ENCODE data around the gene YBX2. TPM values are rescaled to one million over a fixed set of nuclear protein-coding genes. Genes with fewer than 3 reads are reported as not detected.

The YBX2 gene
- total RNA-seq, 1 donor from 2014 or later: not detected

GRCh38 chr17:7241090-7241733 is 53.2 kb downstream of the YBX2 start:
- DNase-seq (ENCODE audit: low spot score in 2 of 2): no peak
- Histone ChIP-seq H3K27me3 (no peaks in the 10 kb centered on the region), H3K4me1 (peaks cover 12 to 20% of the 10 kb centered on the region in 2 donors), H3K4me3 (peak overlapping the region; percentile 69 to 71), H3K9me3 (no peaks in the 10 kb centered on the region), H3K27ac (peak overlapping the region; percentile 88 to 94), H3K36me3 (peaks cover 25 to 42% of the 10 kb centered on the region in 2 donors)
- intact Hi-C loops (cut with DNase I): loop anchor here (5.0 kb wide), 1 partner anchor 111 kb away; the partner anchor contains the start of gene KCTD11
- TF ChIP-seq CTCF (IDR thresholded peaks at IDR 0.05): no peak

GRCh38 chr17:7240375-7240774 is 54.1 kb downstream of the YBX2 start:
- Histone ChIP-seq H3K9me3 (no peaks in the 10 kb centered on the region), H3K4me1 (peaks cover 12 to 20% of the 10 kb centered on the region in 2 donors), H3K27me3 (no peaks in the 10 kb centered on the region), H3K36me3 (peaks cover 20 to 42% of the 10 kb centered on the region in 2 donors), H3K27ac (peak overlapping the region; percentile 30 to 94), H3K4me3 (peak overlapping the region; percentile 69 to 71)
- intact Hi-C loops (cut with DNase I): loop anchor here (5.0 kb wide), 1 partner anchor 112 kb away; the partner anchor contains the start of gene KCTD11
- DNase-seq (ENCODE audit: low spot score in 2 of 2): no peak
- no peak for TF ChIP-seq CTCF (IDR thresholded peaks at IDR 0.05)

- H3K36me3 ChIP-seq: peaks cover 10 to 34% of the 10 kb centered on the region in 2 donors
- intact Hi-C loops (cut with DNase I): loop anchor here (1.0 to 5.0 kb wide), 4 partner anchors 20 to 603 kb away; partner anchors contain the start of genes ACADVL, DLG4, EIF5A and KCTD11
Observed at GRCh38 chr17:7239091-7240027, 55.1 kb downstream of the YBX2 start, which contains the start of gene PHF23. TSS of gene PHF23 (minus strand) at chr17:7239457. CDS start at chr17:7239279, 178 bp downstream.

GRCh38 chr17:7238420-7239090 is 55.9 kb downstream of the YBX2 start:
- DNase-seq (ENCODE audit: low spot score in 2 of 2): peak in 1 of 2 donors; percentile 75
- no peak for TF ChIP-seq CTCF (IDR thresholded peaks at IDR 0.05)
- H3K9me3 ChIP-seq: no peaks in the 10 kb centered on the region
- H3K27me3 ChIP-seq: no peaks in the 10 kb centered on the region
- intact Hi-C loops (cut with DNase I): loop anchor here (1.0 to 5.0 kb wide), 3 partner anchors 19 to 604 kb away; partner anchors contain the start of genes ACADVL, DLG4 and EIF5A
- peak overlapping the region; percentile 92 to 99 for H3K4me3 ChIP-seq
- H3K27ac ChIP-seq: peak overlapping the region; percentile 88 to 96
- H3K36me3 ChIP-seq: peaks cover 10 to 28% of the 10 kb centered on the region in 2 donors
- peaks cover 12 to 25% of the 10 kb centered on the region in 2 donors for H3K4me1 ChIP-seq

More at GRCh38 chr17:7239091-7240027, 55.1 kb downstream of the YBX2 start, which contains the start of gene PHF23:
- peak within 1 kb of the TSS; percentile 92 to 99 for H3K4me3 ChIP-seq
- peak in 1 of 3 experiments; percentile 37 for TF ChIP-seq CTCF (IDR thresholded peaks at IDR 0.05)
- peak; percentile 99 to 100 for DNase-seq (ENCODE audit: low spot score in 2 of 2)
- H3K27ac ChIP-seq: peak within 1 kb of the TSS; percentile 88 to 96
- H3K9me3 ChIP-seq: no peaks in the 10 kb centered on the region
- no peaks in the 10 kb centered on the region for H3K27me3 ChIP-seq
- H3K4me1 ChIP-seq: peaks cover 12 to 25% of the 10 kb centered on the region in 2 donors

Other genes starting within 250 kb of the YBX2 start
- gene CLEC10A, start 214.4 kb downstream of the YBX2 start, total RNA-seq: 29.8 TPM
- not detected for gene ASGR2, start 179.8 kb downstream of the YBX2 start, total RNA-seq
- 3.9 TPM for gene ASGR1, start 115.3 kb downstream of the YBX2 start, total RNA-seq
- gene DLG4, start 74.8 kb downstream of the YBX2 start, total RNA-seq: 34.9 TPM
- gene ACADVL, start 74.7 kb downstream of the YBX2 start, total RNA-seq: 1,048 TPM
- 17.2 TPM for gene DVL2, start 60.1 kb downstream of the YBX2 start, total RNA-seq
- gene PHF23, start 55.2 kb downstream of the YBX2 start, total RNA-seq: 13.3 TPM
- 422 TPM for gene GABARAP, start 52.2 kb downstream of the YBX2 start, total RNA-seq
- gene CTDNEP1, start 42.9 kb downstream of the YBX2 start, total RNA-seq: 81.4 TPM
- gene ELP5, start 42.4 kb downstream of the YBX2 start, total RNA-seq: 106 TPM
- not detected for gene CLDN7, start 32.2 kb downstream of the YBX2 start, total RNA-seq
- gene SLC2A4, start 12.9 kb downstream of the YBX2 start, total RNA-seq: 4.9 TPM
- 248 TPM for gene EIF5A, start 13.0 kb upstream of the YBX2 start, total RNA-seq
- 52.4 TPM for gene GPS2, start 20.7 kb upstream of the YBX2 start, total RNA-seq
- 22.0 TPM for gene NEURL4, start 34.7 kb upstream of the YBX2 start, total RNA-seq
- gene ACAP1, start 41.9 kb upstream of the YBX2 start, total RNA-seq: 12.0 TPM
- gene KCTD11, start 57.5 kb upstream of the YBX2 start, total RNA-seq: 14.6 TPM
- not detected for gene TMEM95, start 60.5 kb upstream of the YBX2 start, total RNA-seq
- 0.43 TPM for gene TNK1, start 86.5 kb upstream of the YBX2 start, total RNA-seq
- gene PLSCR3, start 99.9 kb upstream of the YBX2 start, total RNA-seq: 297 TPM
- 241 TPM for gene TMEM256, start 109.5 kb upstream of the YBX2 start, total RNA-seq
- gene NLGN2, start 113.2 kb upstream of the YBX2 start, total RNA-seq: 34.3 TPM
- not detected for gene SPEM1, start 125.7 kb upstream of the YBX2 start, total RNA-seq
- not detected for gene SPEM2, start 131.0 kb upstream of the YBX2 start, total RNA-seq
- gene SPEM3, start 134.2 kb upstream of the YBX2 start, total RNA-seq: not detected
- 20.4 TPM for gene TMEM102, start 140.8 kb upstream of the YBX2 start, total RNA-seq
- gene FGF11, start 144.9 kb upstream of the YBX2 start, total RNA-seq: 0.32 TPM
- 5.0 TPM for gene CHRNB1, start 150.4 kb upstream of the YBX2 start, total RNA-seq
- 67.9 TPM for gene ZBTB4, start 185.0 kb upstream of the YBX2 start, total RNA-seq
- not detected for gene SLC35G6, start 186.8 kb upstream of the YBX2 start, total RNA-seq
- 69.5 TPM for gene POLR2A, start 189.7 kb upstream of the YBX2 start, total RNA-seq

Data from ascending aorta (tissue), 2 donors.